IMR-90 (cell line): ENCODE results near the gene RARB.

Experiments
- BHLHE40 ChIP-seq: fragments of 150-350 bp; IDR thresholded peaks from 2 replicates; pipeline ENCODE4 v1.6.1; 2016; ENCODE audit warnings: mild to moderate bottlenecking, low read depth, low read length
- CEBPB ChIP-seq: IDR thresholded peaks from 2 replicates; pipeline ENCODE4 v1.6.1; 2012; ENCODE audit warnings: low read depth, low read length, improper control_type of control experiment
- CTCF ChIP-seq: conservative IDR thresholded peaks from 2 replicates; pipeline ENCODE4 v1.5.1; 2012; ENCODE audit warnings: mild to moderate bottlenecking, low read depth, low read length, improper control_type of control experiment
- ELK1 ChIP-seq: fragments of 150-350 bp; IDR thresholded peaks from 2 replicates; pipeline ENCODE4 v1.6.1; 2016; ENCODE audit warnings: low read depth, mild to moderate bottlenecking, low read length, moderate library complexity, borderline replicate concordance
- FOS ChIP-seq: fragments of 150-350 bp; IDR thresholded peaks from 2 replicates; pipeline ENCODE4 v1.6.1; 2016; ENCODE audit warnings: low read depth, low read length
- MAFK ChIP-seq: IDR thresholded peaks from 2 replicates; pipeline ENCODE4 v1.6.1; 2012; ENCODE audit warnings: low read depth, low read length, improper control_type of control experiment
- MAZ ChIP-seq: IDR thresholded peaks from 2 replicates; pipeline ENCODE4 v1.6.1; 2012; ENCODE audit warnings: low read depth, mild to moderate bottlenecking, low read length, improper control_type of control experiment, moderate library complexity, borderline replicate concordance
- NFE2L2 ChIP-seq: fragments of 150-350 bp; IDR thresholded peaks from 2 replicates; pipeline ENCODE4 v1.6.1; 2016; ENCODE audit warnings: low read depth, mild to moderate bottlenecking, low read length
- POLR2A ChIP-seq: IDR thresholded peaks from 2 replicates; pipeline ENCODE4 v1.6.1; 2012; ENCODE audit warnings: mild to moderate bottlenecking, low read depth, low read length
- RAD21 ChIP-seq: IDR thresholded peaks from 2 replicates; pipeline ENCODE4 v1.6.1; 2012; ENCODE audit warnings: low read length, improper control_type of control experiment
- RCOR1 ChIP-seq: IDR thresholded peaks from 2 replicates; pipeline ENCODE4 v1.6.1; 2012; ENCODE audit warnings: mild to moderate bottlenecking, low read length, improper control_type of control experiment; ENCODE audit not compliant: insufficient replicate concordance
- RFX5 ChIP-seq: IDR thresholded peaks from 2 replicates; pipeline ENCODE4 v1.8.0; 2012; ENCODE audit warnings: low read depth, mild to moderate bottlenecking, low read length, moderate library complexity
- SMC3 ChIP-seq: fragments of 150-350 bp; IDR thresholded peaks from 2 replicates; pipeline ENCODE4 v1.6.1; 2016; ENCODE audit warnings: low read depth, mild to moderate bottlenecking, antibody characterized with exemption, low read length, moderate library complexity
- USF2 ChIP-seq: fragments of 150-350 bp; IDR thresholded peaks from 2 replicates; pipeline ENCODE4 v1.6.1; 2017; ENCODE audit warnings: mild to moderate bottlenecking, antibody characterized with exemption, low read length, low read depth

GRCh38 chr3:25503898-25504301, 75.8 kb downstream of the RARB start:
- TF ChIP-seq ELK1 (no peak), CTCF (no peak), FOS (no peak), SMC3 (no peak), POLR2A (no peak), CEBPB (no peak), MAFK (no peak), RCOR1 (no peak), USF2 (no peak), BHLHE40 (no peak), RFX5 (no peak), RAD21 (no peak), NFE2L2 (no peak), MAZ (no peak)
